NOMO-1 treated with dmso at 0.1 percent for 144 hours (cell line): Measurements from ENCODE around the gene HPCAL1.

Experiments used
- DNase-seq: peaks from one replicate; lab custom pipeline; 2025; ENCODE audit not compliant: unreplicated experiment; lab: John Stamatoyannopoulos, UW

The HPCAL1 gene

DNA sequence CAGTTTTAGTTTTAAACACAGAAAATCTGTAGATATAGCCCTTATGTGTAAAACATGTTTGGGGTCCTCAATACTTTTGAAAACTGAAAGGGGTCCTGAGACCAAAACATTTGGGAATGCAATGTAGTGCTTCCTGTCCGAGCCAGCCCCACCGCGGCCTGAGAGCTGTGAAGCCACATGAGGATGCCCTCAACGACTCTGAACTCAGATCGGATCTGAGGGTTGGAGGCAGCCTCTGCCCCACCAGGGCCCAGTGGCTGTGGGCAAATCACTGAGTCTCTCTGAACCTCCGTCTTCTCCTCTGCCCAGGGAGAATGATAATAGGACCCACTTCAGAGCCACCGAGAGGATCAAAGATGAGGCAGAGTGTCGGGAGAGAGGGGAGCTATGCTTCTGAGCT is 33.4 kb upstream of the HPCAL1 start:
- no peak for DNase-seq

GRCh38 chr2:10269711-10270610 is 32.7 kb upstream of the HPCAL1 start:
- no peak for DNase-seq

GRCh38 chr2:10271509-10271908 is 31.2 kb upstream of the HPCAL1 start:
- no peak for DNase-seq

DNA sequence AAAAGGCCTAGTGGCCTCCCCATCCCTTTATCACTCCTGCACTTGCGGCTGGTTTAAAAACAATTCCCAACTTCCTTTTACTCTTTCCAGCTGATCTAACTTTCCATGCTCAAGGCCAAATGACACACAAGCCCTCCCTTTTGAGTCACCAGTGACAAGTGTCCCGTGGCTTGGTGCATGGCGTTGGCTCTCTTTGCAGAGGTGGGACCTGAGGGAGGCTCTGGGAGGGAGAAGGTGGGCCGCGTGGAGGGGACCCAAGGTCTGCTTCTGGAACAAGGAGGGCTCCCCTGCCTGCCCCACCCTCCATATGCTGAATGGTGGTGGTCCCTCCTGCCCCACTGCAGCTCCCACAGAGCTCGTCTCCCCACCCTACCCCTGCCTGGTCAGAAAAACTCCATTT is 30.8 kb upstream of the HPCAL1 start:
- DNase-seq: no peak

DNA sequence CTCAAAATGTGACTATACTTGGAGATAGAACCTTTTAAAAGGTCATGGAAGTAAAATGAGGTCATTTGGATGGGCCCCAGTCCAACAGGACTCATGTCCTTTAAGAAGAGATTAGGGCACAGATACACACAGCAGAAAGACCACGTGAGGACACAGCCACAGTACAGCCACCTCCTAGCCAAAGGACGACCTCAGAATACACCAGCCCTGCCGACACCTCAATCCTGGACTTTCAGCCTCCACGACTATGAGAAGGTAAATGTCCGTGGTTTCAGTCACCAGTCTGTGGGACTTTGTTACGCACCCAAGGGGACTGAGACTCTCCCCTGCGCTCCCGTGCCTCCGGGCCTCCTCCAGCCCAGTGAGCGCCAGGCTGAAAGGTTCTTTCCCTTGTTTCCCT is 30.2 kb upstream of the HPCAL1 start:
- no peak for DNase-seq

DNA sequence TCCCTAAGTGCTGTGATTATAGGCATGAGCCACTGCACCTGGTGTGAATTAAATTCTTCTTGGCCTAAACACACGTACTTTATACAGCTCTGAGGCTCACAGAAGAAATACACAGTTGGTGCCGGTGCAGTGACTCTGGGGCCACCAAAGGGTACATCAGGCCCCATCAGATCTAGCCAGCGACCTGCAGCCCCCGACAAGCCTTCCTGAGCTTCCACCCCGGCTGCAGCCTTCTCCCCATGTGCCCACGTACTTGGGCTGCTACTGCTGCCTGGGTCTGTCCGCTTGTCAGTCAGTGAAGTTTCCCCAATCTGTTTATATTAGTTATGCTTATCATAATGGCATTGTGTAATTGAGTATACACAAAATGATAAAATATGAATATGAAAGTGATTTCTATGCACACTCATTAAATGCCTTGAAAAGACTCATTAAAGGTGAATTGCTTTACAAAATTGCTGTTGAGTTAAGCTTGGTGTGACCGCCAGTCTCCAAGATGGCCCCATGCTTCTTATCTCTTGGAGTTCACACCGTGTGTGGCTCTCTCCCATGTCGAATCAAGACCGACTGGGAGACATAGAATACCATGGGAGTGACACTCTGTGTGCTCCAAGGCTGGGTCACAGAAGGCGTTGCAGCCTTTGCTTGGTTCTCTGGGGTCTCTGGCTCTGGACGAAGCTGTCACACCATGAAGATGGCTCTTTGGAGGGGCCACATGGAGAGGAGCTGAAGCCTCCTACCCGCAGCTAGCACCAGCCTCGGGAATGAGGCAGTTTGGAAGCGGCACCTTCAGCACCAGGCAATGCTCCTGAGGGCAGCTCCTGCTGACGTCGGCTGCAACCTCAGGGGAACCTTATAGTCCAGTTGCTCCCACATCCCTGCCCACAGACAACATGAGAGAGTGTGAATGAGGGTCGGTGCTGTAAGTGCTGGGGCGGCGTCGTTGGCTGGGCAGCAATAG is 29.2 kb upstream of the HPCAL1 start:
- DNase-seq: no peak

- no peak for DNase-seq
Observed at GRCh38 chr2:10274376-10274775, 28.3 kb upstream of the HPCAL1 start.

- DNase-seq: no peak
Observed at GRCh38 chr2:10274983-10275802, 27.5 kb upstream of the HPCAL1 start.

GRCh38 chr2:10276481-10277292 is 26.0 kb upstream of the HPCAL1 start:
- DNase-seq: no peak

DNA sequence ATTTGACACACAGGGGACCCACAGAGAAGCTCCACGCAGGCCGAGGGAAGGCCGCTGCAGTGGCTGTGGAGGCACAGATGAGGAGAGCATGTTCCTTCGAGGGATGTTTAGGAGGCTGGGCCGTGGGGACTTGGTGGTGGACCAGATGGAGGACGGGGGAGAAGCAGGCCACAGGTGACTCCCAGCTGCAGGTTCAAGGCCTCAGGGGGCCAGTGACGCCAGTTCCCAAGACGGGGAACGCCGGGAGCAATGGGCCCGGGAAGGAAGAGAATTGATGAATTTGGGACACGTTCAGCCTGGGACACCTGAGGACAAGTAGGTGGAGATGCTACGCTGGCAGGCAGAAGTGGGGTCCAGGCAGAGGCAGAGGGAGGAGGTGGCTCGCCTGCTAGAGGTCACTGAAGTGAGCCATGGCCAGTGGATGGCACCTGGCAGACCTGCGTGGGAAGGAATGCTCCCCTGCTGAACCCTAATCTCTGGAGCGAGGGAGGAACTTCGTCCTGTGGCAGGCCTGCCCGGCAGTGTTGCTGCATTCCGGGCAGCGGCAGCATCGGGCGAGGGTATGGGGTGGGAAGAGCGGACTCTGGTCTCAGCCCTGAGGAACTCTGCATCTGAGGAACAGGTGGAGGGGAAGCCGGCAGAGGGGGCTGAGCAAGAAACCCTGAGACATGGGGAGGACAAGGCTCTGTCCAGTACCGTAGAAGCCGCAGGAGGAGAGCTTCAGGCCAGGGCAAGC is 25.2 kb upstream of the HPCAL1 start:
- DNase-seq: no peak

DNA sequence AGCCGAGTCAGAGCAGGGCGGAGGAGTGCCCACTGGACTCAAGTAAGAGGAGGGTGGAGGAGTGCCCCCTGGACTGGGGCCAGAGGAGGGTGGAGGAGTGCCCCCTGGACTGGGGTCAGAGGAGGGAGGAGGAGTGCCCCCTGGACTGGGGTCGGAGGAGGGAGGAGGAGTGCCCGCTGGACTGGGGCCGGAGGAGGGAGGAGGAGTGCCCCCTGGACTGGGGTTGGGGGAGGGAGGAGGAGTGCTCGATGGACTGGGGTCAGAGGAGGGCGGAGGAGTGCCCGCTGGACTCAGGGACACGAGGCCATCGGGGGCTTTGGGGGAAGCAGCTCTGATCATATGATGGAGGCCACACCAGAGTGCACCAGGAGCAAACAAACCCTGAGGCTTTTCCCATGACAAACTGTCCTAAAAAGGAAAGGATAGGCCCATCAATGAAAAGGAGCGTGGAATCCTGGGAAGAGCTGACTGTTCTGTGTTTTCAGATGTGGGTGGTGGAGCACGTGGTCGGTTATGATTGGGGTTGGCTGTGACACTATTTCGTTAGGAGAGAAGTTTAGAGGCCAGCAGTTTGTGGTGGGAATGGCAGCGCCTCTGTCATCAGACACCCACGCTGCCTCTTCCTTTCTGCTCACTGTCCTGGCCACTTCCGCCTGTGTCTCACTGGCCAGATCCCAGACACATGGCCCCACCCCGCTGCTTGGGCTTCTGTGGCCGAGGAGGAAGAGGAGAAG is 24.5 kb upstream of the HPCAL1 start:
- DNase-seq: peak; percentile 70

DNA sequence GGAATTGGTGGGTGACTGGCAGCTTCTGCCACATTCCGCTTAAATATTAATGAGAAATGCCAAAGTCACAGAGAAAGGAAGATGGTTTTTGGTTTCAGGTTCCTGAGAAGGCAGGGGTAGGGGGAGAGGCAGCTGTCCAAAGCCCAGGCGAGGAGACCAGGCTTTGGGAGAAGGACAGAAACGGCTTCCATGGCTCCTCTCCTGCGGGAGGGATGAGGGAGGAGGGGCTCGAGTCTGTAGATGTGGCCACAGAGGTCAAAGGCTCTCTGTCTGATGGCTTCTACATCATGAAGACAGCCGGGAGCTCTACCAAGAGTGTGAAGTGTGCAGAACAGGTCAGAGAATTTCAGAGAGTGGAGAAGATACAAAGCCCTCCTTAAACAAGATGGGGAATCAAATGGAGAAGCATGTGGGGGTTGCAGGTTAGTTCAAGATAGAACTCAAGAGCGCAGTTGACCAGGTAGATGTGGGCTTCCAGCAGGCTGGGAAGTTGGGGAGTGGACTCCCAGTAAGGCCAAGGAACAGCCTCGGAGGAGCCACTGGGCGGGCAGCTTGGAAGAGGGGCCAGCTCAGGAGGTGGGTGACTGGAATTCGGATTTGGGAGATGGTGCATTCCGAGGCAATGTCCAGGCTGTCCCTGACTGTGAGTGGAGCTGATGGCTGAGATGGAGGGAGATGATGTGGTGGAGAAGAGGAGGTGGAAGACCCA is 23.8 kb upstream of the HPCAL1 start:
- no peak for DNase-seq

- no peak for DNase-seq
Observed at GRCh38 chr2:10279472-10279870, 23.2 kb upstream of the HPCAL1 start.

GRCh38 chr2:10279946-10280463 is 22.7 kb upstream of the HPCAL1 start:
- no peak for DNase-seq

- DNase-seq: no peak
Observed at GRCh38 chr2:10281891-10282290, 20.8 kb upstream of the HPCAL1 start.

GRCh38 chr2:10282611-10283105 is 20.0 kb upstream of the HPCAL1 start:
- DNase-seq: no peak

DNA sequence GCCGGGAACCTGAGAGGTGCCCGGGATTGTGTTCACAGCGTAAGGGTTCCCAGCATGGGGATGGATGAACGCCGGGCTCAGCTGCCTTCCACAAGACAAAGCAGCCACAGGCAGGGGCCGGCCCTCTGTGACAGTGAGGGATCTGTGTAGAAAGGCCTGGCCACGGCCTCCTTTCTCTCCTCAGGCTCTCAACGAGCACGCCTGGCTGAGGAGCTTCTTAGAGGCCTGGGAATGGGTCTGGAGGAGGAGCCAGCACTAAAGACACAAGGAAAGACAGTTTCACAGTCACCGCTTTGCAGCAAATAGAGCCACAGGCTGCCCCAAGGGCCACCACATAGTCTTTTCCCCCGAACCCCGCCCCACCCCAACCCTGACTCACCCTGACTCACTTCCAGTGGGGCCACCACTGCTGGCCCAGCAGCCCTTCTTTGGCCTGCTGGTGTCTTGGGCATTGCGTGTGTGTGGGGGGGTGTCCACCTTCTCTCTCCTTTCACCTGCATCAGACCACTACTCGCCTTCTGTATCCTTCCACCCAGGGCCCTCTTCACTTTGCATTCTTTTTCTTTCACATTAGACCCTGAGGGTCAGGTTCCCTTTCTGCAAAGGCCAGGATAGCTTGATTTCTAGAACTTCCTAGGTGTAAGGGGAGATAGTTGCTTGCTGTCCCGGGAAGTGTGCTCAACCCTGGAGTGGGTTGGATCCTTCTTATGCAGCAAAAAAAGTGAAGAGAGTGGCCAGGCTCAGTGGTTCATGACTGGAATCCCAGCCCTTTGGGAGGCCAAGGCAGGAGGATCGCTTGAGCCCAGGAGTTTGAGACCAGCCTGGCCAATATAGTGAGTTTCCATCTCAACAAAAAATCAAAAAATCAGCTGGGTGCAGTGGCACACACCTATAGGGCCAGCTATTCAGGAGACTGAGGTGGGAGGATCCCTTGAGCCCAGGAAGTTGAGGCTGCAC is 19.3 kb upstream of the HPCAL1 start:
- DNase-seq: peak; percentile 73
